GM23248 (cell line): ENCODE data around the gene KLHL6. TPM values are rescaled to one million over a fixed set of nuclear protein-coding genes. Genes with fewer than 3 reads are reported as not detected.

Experiments
- DNase-seq: peaks from one replicate; pipeline ENCODE4 v3.0.0-alpha.2; 2015
- H2AFZ ChIP-seq: fragments of 200-600 bp; sonication (generic); 2 replicates; pipeline ENCODE4 v1.6.1; 2016; ENCODE audit warnings: antibody characterized with exemption
- H3F3A ChIP-seq: fragments of 200-600 bp; sonication (generic); 2 replicates; pipeline ENCODE4 v1.6.1; 2016; ENCODE audit warnings: mild to moderate bottlenecking, antibody characterized with exemption, mixed run types; ENCODE audit not compliant: insufficient read depth
- H3K27ac ChIP-seq: fragments of 200-600 bp; sonication (generic); 2 replicates; pipeline ENCODE4 v1.5.1; 2016; ENCODE audit warnings: mild to moderate bottlenecking
- H3K27me3 ChIP-seq: fragments of 200-600 bp; sonication (generic); replicated peaks from 2 replicates; pipeline ENCODE4 v1.6.1; 2016; ENCODE audit warnings: mild to moderate bottlenecking; ENCODE audit not compliant: insufficient read depth
- H3K36me3 ChIP-seq: fragments of 200-600 bp; sonication (generic); 2 replicates; pipeline ENCODE4 v1.6.1; 2016; ENCODE audit warnings: low read depth, mild to moderate bottlenecking
- H3K4me1 ChIP-seq: fragments of 200-600 bp; sonication (generic); 2 replicates; pipeline ENCODE4 v1.6.1; 2016; ENCODE audit warnings: mild to moderate bottlenecking; ENCODE audit not compliant: insufficient read depth
- H3K4me2 ChIP-seq: fragments of 200-600 bp; sonication (generic); one replicate; pipeline ENCODE4 v1.6.1; 2016; ENCODE audit warnings: mild to moderate bottlenecking; ENCODE audit not compliant: unreplicated experiment
- H3K4me3 ChIP-seq: fragments of 200-600 bp; sonication (generic); 2 replicates; pipeline ENCODE4 v1.5.1; 2016; ENCODE audit warnings: mild to moderate bottlenecking
- H3K79me2 ChIP-seq: fragments of 200-600 bp; sonication (generic); 2 replicates; pipeline ENCODE4 v1.6.1; 2016; ENCODE audit warnings: mild to moderate bottlenecking; ENCODE audit not compliant: insufficient read depth
- H3K9ac ChIP-seq: fragments of 200-600 bp; sonication (generic); 2 replicates; pipeline ENCODE4 v1.6.1; 2016; ENCODE audit warnings: mild to moderate bottlenecking
- H3K9me2 ChIP-seq: fragments of 200-600 bp; sonication (generic); 2 replicates; pipeline ENCODE4 v1.6.1; 2016; ENCODE audit warnings: mixed run types, mild to moderate bottlenecking, moderate library complexity; ENCODE audit not compliant: insufficient read depth
- H3K9me3 ChIP-seq: fragments of 200-600 bp; sonication (generic); one replicate; pipeline ENCODE4 v1.6.1; 2017; ENCODE audit warnings: low read depth
- H4K20me1 ChIP-seq: fragments of 200-600 bp; sonication (generic); 2 replicates; pipeline ENCODE4 v1.6.0; 2016; ENCODE audit not compliant: insufficient read depth
- EZH2 ChIP-seq: fragments of 200-600 bp; sonication (generic); IDR thresholded peaks from 2 replicates; pipeline ENCODE4 v1.6.1; 2018; ENCODE audit warnings: antibody characterized with exemption, mild to moderate bottlenecking; ENCODE audit not compliant: insufficient read depth, poor library complexity, severe bottlenecking
- EZH2phosphoT487 ChIP-seq: fragments of 200-600 bp; sonication (generic); IDR thresholded peaks from 2 replicates; pipeline ENCODE4 v1.6.1; 2018; ENCODE audit warnings: antibody characterized with exemption, moderate library complexity, mild to moderate bottlenecking, low read depth; ENCODE audit not compliant: insufficient read depth
- WGBS, 2 experiments: methylation state at CpG; one replicate each; pipeline ENCODE4 v1.1.6; 2015 to 2017; ENCODE audit warnings: low lambda C conversion rate in 2 of 2, low coverage in 1 of 2; ENCODE audit errors: missing lambda C conversion rate in 2 of 2; 5-methylcytosine and 5-hydroxymethylcytosine counted together
- in situ Hi-C: fragments of 300-500 bp; cut with MboI; formaldehyde crosslinking; loops from 2 replicates; pipeline ENCODE4 v1.15.0; 2020
- polyA plus RNA-seq: library from polyadenylated mRNA; unstranded; fragments of >200 nt; fragmentation: Nextera tagmentation; extraction: Ambion mirVana; gene quantifications from 2 replicates; pipeline ENCODE4 v1.2.1, GENCODE V29; 2016
- total RNA-seq: library from RNA; depleted of rRNA; stranded (reverse); fragments of >200 nt; shearing (Covaris generic); gene quantifications from 2 replicates; pipeline ENCODE4 v1.2.3, GENCODE V29; 2014

The KLHL6 gene
- total and polyA plus RNA-seq, 2 experiments from 2014 or later, result not detected

DNA sequence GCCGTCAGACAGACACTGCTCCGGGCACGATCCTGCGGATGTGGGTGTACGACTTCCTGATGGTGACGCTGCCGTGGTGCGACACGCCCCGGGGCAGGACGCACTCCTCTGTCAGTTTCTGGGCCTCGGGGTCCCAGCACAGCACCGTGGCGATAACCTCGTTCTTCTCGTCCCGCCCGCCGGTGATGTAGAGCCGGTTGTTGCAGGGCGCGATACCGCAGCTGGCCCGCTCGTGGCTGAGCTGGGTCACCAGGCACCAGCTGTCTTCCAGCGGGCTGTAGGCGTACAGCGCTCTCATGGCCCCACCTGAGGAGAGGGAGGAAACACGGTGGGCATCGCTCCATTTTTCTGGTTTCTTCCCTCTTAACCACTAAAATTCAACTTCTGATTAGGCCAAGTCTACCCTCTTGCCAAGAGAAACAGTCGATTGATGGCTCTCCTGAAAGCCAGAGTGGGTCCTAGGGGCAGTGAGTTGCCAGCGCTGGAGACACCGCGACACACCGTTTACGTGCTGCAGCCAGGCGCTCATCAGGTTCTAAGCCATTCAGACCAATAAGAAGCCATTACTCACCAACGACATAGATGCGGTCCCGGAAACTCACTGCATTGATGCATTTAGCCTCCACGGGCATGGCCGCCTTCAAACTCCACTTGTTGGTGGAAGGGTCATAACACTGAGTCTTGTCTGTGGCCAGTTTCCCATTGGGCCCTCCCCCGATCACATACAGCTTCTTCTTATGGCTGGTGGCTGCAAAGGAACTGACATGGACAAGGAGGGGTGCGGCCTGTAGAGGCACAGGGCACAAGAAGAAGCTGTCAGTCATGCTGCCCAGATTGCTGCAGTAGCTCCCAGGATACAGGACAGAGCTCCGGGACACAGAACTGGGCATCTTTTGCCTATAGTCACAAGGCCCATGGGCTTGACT, 63.3 kb downstream of the KLHL6 start:
- in situ Hi-C loops, result no loop called here

GRCh38 chr3:183491109-183491922, 64.2 kb downstream of the KLHL6 start:
- no peak for DNase-seq
- in situ Hi-C loops, result no loop called here
- H2AFZ ChIP-seq, result no peak overlapping the region
- H3K9me3 ChIP-seq, result peaks cover 3% of the 10 kb centered on the region
- no peak overlapping the region for H3K4me3 ChIP-seq
- H3K27me3 ChIP-seq, result peaks cover 11% of the 10 kb centered on the region
- peaks cover 3% of the 10 kb centered on the region; the same call in 1 of the 2 replicates for H3K4me1 ChIP-seq
- no peaks in the 10 kb centered on the region for H3K79me2 ChIP-seq
- no peak for TF ChIP-seq EZH2
- TF ChIP-seq EZH2phosphoT487, result no peak
- no peaks in the 10 kb centered on the region for H4K20me1 ChIP-seq
- no peak overlapping the region for H3K27ac ChIP-seq
- WGBS, 2 experiments, result 77 to 82% methylated on average over 23 of the region's 23 CpGs
- no peak overlapping the region for H3K4me2 ChIP-seq
- no peaks in the 10 kb centered on the region for H3K36me3 ChIP-seq
- H3F3A ChIP-seq, result no peaks in the 10 kb centered on the region
- H3K9ac ChIP-seq, result no peak overlapping the region
- no peaks in the 10 kb centered on the region for H3K9me2 ChIP-seq

More for the DNA sequence above, 63.3 kb downstream of the KLHL6 start:
- no peak overlapping the region for H3K9ac ChIP-seq
- no peak overlapping the region for H3K4me3 ChIP-seq
- no peaks in the 10 kb centered on the region for H3K79me2 ChIP-seq
- TF ChIP-seq EZH2phosphoT487 (no peak), EZH2 (no peak)
- peaks cover 3% of the 10 kb centered on the region; the same call in 1 of the 2 replicates for H3K4me1 ChIP-seq
- H3K27me3 ChIP-seq, result peaks cover 11% of the 10 kb centered on the region
- H4K20me1 ChIP-seq, result no peaks in the 10 kb centered on the region
- no peaks in the 10 kb centered on the region for H3F3A ChIP-seq
- DNase-seq, result no peak
- H2AFZ ChIP-seq, result no peak overlapping the region
- no peaks in the 10 kb centered on the region for H3K36me3 ChIP-seq
- H3K27ac ChIP-seq, result no peak overlapping the region
- H3K4me2 ChIP-seq, result no peak overlapping the region
- 93 to 94% methylated on average over 45 of the region's 45 CpGs for WGBS, 2 experiments
- H3K9me2 ChIP-seq, result no peaks in the 10 kb centered on the region
- peaks cover 3% of the 10 kb centered on the region for H3K9me3 ChIP-seq

DNA sequence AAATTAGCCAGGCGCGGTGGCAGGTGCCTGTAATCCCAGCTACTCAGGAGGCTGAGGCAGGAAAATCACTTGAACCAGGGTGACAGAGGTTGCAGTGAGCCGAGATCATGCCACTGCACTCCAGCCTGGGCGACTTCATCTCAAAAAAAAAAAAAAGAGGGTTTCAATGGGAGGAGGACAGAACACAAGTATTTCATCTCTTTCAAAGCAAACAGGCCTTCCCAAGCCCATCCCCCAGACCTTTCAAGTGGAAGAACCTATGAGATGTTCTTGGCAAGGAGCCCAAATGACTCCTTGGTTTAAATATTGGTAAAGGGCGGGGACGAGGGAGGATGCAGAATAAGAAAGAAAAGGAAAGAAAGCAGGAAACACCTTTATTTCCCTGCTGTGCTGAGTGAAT, 64.9 kb downstream of the KLHL6 start:
- H3K79me2 ChIP-seq, result no peaks in the 10 kb centered on the region
- no peaks in the 10 kb centered on the region for H3F3A ChIP-seq
- TF ChIP-seq EZH2phosphoT487 (no peak), EZH2 (no peak)
- H3K4me3 ChIP-seq, result no peak overlapping the region
- no peak overlapping the region for H2AFZ ChIP-seq
- H3K9me3 ChIP-seq, result no peaks in the 10 kb centered on the region
- H3K4me1 ChIP-seq, result peaks cover 3% of the 10 kb centered on the region; the same call in 1 of the 2 replicates
- peaks cover 7% of the 10 kb centered on the region for H3K27me3 ChIP-seq
- peak; percentile 22 for DNase-seq
- in situ Hi-C loops, result no loop called here
- no peaks in the 10 kb centered on the region for H3K36me3 ChIP-seq
- no peak overlapping the region for H3K27ac ChIP-seq
- WGBS, 2 experiments, result 59 to 63% methylated on average over 6 of the region's 6 CpGs
- no peaks in the 10 kb centered on the region for H3K9me2 ChIP-seq
- no peak overlapping the region for H3K9ac ChIP-seq
- H4K20me1 ChIP-seq, result no peaks in the 10 kb centered on the region
- no peak overlapping the region for H3K4me2 ChIP-seq

- no peak overlapping the region for H3K27ac ChIP-seq
- H3F3A ChIP-seq, result no peaks in the 10 kb centered on the region
- TF ChIP-seq EZH2 (no peak), EZH2phosphoT487 (no peak)
- H3K4me3 ChIP-seq, result no peak overlapping the region
- H4K20me1 ChIP-seq, result no peaks in the 10 kb centered on the region
- no peaks in the 10 kb centered on the region for H3K79me2 ChIP-seq
- no peak overlapping the region for H3K9ac ChIP-seq
- H3K36me3 ChIP-seq, result no peaks in the 10 kb centered on the region
- peaks cover 3% of the 10 kb centered on the region; the same call in 1 of the 2 replicates for H3K4me1 ChIP-seq
- in situ Hi-C loops, result no loop called here
- H3K27me3 ChIP-seq, result peaks cover 3% of the 10 kb centered on the region; the same call in 1 of the 2 replicates
- no peak for DNase-seq
- no peaks in the 10 kb centered on the region for H3K9me3 ChIP-seq
- WGBS, 2 experiments, result 67 to 72% methylated on average over 9 of the region's 9 CpGs
- H2AFZ ChIP-seq, result no peak overlapping the region; the same call in 1 of the 2 replicates
- no peaks in the 10 kb centered on the region for H3K9me2 ChIP-seq
- no peak overlapping the region for H3K4me2 ChIP-seq
Observed at GRCh38 chr3:183490211-183490601, 65.3 kb downstream of the KLHL6 start.
